ENCODE data around the gene EXOSC5.

EXOSC5 gene

DNA sequence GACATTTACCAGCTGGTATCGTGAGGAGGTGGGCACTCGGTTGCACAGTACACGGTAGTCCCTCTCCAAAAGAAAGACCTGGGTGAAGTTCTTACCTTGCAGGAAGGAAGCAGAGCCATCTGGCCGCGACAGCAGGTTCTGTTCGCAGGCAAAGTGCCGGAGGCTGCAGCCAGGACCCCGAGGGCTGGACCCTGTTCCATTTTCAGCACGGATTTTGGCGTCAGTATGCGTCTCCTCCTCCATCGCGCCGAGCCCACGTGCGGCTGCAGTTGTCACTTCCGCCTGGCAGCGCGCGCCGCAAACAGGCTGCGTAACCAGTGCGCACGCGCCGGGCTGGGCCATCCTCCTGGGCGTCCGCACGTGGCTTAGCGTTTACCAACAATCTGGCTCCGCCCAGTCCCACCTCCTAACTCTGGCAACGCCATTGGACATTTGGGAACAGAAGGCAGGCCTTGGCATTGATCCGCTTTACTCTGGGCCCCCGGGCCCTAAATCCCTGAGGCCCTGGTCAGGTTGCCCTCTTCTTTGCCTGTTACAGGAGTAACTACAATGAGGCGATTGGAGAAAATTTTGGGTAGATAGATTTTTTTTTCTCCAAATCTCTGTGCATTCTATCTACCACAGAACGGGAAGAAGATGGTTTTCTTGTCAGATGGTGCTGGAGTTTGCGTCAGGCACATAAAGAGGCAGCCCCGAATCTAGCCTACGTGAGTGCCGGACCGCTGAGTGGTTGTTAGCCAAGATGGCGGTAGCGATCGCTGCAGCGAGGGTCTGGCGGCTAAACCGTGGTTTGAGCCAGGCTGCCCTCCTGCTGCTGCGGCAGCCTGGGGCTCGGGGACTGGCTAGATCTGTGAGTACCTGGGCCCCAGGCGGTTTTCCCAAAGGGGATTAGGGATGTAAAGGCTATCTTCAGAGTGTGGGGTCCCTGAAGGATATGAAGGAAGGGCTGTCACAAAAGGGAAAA is at the start of gene EXOSC5, which contains the start of gene BCKDHA:
TSS of gene EXOSC5 (minus strand) at position 274 of the 964 bp plus-strand sequence. CDS start at position 243, 31 bp downstream.
TSS of gene BCKDHA (plus strand) at position 733 of the 964 bp plus-strand sequence. CDS start at position 743, 10 bp downstream.
- H3K4me3 ChIP-seq (ENCODE audit: low read depth, low read length) = peak within 1 kb of the TSS; percentile 92
- POLR2A ChIA-PET = interaction anchor here (0.5 kb wide), 1 partner anchor 29 kb away, joined by 7 read pairs; no protein-coding TSS in a partner anchor

DNA sequence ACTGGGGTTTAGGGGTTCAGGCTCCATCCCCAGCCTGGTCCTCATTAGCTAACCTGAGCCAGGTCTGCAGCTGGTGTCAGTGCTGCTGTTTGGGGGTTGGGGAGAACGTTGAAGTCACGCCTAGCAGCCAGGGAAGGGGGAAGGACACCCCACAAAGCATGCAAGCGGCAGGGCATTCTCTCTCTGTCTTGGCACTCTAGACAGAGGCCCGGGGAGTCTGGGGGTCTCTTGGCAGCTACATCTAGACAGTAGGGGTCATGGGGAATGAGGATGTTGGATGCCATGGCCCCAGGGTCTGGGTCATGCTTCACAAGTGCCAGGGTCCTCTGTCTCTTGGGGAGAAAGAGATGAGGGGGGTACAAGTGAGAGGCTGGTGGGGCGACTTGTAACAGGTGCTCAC is 48.4 kb upstream of the EXOSC5 start:
- no peak overlapping the region for H3K4me3 ChIP-seq (ENCODE audit: low read depth, low read length)
- ChIA-PET POLR2A (no interaction called here), CTCF (interaction anchor here (1.0 to 11.4 kb wide), 2 partner anchors 10 to 124 kb away, joined by 3 to 255 read pairs; partner anchors contain the start of gene CEACAM21)
- no peak for DNase-seq (ENCODE audit: low read depth, low spot score)
- TF ChIP-seq, protein P1, sequence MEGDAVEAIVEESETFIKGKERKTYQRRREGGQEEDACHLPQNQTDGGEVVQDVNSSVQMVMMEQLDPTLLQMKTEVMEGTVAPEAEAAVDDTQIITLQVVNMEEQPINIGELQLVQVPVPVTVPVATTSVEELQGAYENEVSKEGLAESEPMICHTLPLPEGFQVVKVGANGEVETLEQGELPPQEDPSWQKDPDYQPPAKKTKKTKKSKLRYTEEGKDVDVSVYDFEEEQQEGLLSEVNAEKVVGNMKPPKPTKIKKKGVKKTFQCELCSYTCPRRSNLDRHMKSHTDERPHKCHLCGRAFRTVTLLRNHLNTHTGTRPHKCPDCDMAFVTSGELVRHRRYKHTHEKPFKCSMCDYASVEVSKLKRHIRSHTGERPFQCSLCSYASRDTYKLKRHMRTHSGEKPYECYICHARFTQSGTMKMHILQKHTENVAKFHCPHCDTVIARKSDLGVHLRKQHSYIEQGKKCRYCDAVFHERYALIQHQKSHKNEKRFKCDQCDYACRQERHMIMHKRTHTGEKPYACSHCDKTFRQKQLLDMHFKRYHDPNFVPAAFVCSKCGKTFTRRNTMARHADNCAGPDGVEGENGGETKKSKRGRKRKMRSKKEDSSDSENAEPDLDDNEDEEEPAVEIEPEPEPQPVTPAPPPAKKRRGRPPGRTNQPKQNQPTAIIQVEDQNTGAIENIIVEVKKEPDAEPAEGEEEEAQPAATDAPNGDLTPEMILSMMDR (IDR thresholded peaks at IDR 0.05; ENCODE audit: insufficient read depth, low read length, missing control alignments) = no peak

More for the DNA sequence above, at the start of gene EXOSC5, which contains the start of gene BCKDHA:
- CTCF ChIA-PET = interaction anchor here (1.5 kb wide), 1 partner anchor 76 kb away, joined by 3 read pairs; no protein-coding TSS in a partner anchor
- TF ChIP-seq, protein P1 (IDR thresholded peaks at IDR 0.05; ENCODE audit: insufficient read depth, low read length, missing control alignments) = no peak
- peak; percentile 97 for DNase-seq (ENCODE audit: low read depth, low spot score)

DNA sequence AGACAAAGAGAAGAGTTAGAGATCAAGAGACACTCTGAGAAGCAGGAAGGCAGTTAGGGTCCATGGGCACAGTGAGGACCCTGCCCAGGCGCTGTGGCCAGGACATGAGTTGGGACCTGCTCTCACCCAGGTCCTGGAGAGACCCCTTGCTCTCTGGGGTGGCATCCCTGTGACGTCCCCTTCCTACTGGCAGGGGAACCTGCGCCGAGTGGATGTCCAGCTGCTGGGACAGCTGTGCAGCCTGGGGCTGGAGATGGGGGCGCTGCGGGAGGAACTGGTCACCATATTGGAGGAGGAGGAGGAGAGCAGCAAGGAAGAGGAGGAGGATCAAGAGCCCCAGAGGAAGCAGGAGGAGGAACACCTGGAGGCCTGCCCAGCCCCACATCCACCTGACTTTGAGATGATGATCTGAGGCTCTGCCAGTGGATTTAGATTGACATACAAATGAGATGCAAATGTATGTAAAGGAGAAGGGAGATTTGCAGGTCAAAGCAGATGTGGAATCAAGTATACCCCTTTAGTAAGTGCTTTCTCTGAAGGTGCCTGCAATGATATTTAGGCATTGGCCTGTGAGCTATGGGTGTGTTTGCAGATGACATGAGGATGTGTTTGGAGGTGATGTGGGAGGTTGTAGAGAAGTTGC is 46.8 kb upstream of the EXOSC5 start:
- POLR2A ChIA-PET = no interaction called here
- no peak overlapping the region for H3K4me3 ChIP-seq (ENCODE audit: low read depth, low read length)
- no peak for DNase-seq (ENCODE audit: low read depth, low spot score)
- CTCF ChIA-PET = interaction anchor here (6.0 to 11.4 kb wide), 2 partner anchors 6 to 126 kb away, joined by 69 to 255 read pairs; partner anchors contain the start of gene CEACAM21
- TF ChIP-seq, protein P1 (IDR thresholded peaks at IDR 0.05; ENCODE audit: insufficient read depth, low read length, missing control alignments) = no peak

DNA sequence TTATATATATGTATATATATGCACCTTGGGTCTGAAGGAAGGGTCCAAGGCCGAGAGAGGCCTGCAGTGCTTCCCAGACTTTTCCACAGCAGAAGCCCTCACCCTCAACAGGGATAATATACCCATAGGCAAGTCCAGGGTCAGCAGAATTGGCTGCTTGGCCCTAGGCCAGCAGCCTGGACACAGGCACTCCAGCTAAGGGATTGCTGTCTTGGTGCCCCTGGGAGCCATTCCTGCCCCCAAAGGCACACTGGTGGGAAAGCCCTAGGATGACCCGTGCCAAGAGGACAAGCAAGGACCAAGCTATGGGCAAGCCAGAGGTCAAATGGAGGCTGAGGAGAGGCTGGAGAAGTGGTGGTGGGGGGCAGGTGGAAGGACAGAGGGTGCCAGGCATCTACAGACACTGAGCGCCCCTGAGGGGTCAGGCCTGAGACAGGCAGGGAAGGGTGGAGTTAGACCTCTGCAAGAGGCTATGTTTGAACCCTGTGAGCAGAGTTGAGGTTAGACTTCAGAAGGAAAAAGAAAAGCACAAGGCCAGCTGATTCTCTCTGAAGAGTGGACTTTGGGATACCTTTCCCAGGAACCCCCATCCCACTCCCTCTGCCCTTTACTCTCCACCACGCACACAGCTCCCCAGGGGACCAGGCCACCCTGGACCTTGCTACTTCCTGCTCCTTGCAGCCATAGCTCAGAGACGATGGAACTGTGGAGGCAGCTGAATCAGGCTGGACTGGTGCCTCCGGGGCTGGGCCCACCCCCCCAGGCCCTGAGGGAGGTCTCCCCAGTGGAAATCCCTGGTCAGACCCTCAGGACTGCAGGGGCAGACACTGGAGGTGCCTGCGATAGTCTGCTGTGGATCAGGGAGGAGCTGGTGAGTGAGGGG is 45.6 kb upstream of the EXOSC5 start, which contains the start of gene ERICH4:
TSS of gene ERICH4 (plus strand) at position 684 of the 883 bp plus-strand sequence. CDS start at position 698, 14 bp downstream.
- ChIA-PET POLR2A (no interaction called here), CTCF (interaction anchor here (0.7 to 6.0 kb wide), 3 partner anchors 8 to 126 kb away, joined by 3 to 69 read pairs (median 3); no protein-coding TSS in a partner anchor)
- no peak within 1 kb of the TSS for H3K4me3 ChIP-seq (ENCODE audit: low read depth, low read length)
- DNase-seq (ENCODE audit: low read depth, low spot score) = no peak
- TF ChIP-seq, protein P1 (IDR thresholded peaks at IDR 0.05; ENCODE audit: insufficient read depth, low read length, missing control alignments) = no peak

DNA sequence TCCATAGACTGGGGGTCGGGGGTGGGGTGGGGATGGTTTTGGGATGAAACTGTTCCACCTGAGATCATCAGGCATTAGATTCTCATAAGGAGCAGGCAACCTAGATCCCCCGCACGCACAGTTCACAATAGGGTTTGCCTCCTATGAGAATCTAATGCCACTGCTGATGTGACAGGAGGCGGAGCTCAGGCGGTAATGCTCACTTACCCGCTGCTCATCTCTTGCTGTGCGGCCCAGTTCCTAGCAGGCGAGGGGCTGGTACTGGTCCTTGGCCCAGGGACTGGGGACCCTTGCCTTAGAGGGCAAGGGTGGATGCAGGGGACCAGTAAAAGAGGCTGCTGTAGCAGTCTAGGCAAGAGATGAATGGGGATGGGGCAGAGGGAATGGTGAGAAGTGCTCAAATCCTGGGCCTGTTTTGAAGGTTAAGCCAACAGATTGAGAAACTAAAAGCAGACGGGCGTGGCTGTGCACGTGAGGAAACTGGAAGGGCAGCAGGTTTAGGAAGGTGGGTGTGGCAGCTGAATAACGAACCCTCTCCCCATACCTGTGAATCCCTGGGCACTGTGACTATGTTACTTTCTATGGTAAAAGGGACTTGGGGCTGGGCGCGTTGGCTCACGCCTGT is 44.3 kb upstream of the EXOSC5 start:
- TF ChIP-seq, protein P1 (IDR thresholded peaks at IDR 0.05; ENCODE audit: insufficient read depth, low read length, missing control alignments) = no peak
- no peak for DNase-seq (ENCODE audit: low read depth, low spot score)
- CTCF ChIA-PET = interaction anchor here (2.5 to 6.0 kb wide), 2 partner anchors 9 to 97 kb away, joined by 11 to 69 read pairs; no protein-coding TSS in a partner anchor
- POLR2A ChIA-PET = no interaction called here
- no peak overlapping the region for H3K4me3 ChIP-seq (ENCODE audit: low read depth, low read length)
